HK-2 (cell line): ENCODE results near the gene BMPER.

Experiments used
- DNase-seq: peaks from one replicate; pipeline ENCODE4 v3.0.0-alpha.2; 2018; ENCODE audit not compliant: unreplicated experiment

BMPER gene

DNA sequence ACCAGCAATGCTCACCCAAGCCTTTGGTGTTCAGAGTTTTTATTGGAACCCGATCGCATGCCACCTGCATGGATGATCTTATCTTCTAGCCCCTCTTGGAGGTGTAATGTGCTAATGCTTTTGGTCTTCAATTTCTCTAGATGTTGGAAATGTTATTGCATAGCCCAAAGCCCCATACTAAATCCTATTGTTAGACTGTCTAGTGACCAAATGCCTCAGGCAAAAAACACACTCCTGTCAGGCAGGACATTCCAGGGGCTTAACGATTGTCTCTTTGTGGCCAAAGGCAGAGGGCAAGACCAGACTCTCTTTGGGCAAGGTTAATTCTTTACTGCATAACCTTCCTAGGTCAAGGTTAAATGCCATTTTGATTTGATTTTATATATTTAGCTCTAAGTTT, 187.9 kb downstream of the BMPER start:
- DNase-seq, result no peak

DNA sequence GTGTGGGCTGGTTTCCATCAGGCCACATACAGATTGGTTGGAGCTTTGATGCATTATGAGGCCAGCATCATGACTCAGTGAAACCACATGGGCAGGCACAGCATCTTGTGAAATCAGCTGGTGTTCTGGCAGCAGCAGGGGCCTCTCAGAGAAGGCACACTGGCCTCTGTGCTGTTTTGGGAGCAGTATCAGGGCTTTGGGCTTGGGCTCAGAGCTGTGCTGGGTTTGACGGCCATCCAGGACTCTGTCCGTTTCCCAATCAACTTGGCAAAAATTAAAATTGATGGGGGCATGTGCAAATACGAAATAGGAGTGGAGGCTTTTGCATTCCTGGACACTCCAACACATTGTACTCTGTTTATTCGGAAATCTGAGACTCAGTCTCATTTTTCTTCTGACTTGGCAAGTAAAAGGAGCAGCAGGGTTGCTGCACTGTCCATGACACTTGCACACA, 190.9 kb downstream of the BMPER start:
- DNase-seq, result no peak

DNA sequence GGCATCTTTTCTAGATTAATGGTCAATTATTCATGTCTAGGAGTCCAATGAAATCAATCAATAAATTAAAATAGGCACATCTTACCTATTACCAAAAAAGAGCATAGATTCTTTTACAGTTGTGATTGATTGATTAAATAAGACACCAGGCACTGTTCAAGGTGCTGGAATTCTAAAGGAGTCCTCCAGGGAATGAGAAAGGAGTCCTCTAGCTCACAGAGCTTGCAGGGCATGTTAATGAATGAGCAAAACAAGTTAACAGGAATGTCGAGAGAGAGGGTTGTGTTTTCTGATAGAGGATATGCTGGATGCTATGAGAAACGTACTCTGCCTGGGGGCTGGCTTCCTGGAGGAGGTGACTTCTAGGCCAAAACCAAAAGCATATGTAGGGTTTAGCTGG, 191.4 kb downstream of the BMPER start:
- DNase-seq, result no peak

DNA sequence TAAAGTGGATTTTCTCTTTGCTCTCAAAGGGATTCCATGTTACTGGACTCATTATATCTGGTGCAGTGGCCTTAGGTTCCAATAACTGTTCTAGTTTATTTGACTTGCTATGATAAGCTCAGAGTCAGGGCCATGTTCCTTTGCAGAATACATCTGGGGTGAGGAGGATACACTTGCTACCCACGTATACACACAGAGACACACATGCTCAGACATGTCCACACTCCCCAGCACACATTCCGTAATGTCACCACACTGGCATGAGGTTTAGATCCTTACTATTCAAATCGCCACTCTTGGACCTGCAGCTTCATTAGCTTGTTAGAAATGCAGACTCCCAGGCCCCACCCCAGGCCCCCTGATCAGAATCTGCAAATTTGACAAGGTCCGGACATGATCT, 195.3 kb downstream of the BMPER start:
- no peak for DNase-seq

DNA sequence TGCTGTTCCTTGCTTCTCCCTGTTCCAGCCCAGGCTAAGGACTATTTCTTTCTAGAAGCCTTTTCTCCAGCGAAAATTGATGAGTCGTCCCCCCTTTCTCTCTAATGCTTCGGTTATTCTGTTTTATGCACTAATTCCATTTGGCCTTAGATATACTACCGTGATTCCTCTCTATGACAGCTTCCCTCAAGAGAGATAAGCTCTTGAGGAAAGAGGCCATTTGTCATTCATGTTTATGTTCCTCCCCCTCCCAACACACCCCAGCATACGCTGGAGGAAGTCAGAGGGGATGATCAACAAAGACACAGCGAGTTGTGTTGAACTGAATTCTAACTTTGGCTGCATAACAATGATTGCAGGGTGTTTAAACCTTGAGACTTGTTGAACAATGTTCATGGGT, 198.8 kb downstream of the BMPER start:
- no peak for DNase-seq

DNA sequence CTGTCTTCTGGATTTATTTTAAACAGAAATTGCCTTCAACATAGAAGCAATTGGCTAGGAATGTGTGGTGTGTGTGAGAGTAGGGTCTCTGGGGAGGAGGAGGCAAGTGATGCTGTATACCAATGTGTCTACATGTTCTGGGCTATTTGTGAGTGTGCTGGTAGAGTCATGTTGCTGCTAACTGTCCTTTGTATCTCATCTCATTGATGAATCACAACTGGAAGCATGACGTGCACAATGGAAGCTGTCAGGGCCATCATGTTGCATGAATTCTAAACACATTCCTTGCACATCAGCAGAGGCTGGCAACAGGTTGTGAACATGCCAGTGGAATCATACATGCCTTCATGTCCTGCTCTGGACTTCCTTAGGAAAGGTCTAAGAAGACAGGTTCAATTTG, 199.7 kb downstream of the BMPER start:
- no peak for DNase-seq

DNA sequence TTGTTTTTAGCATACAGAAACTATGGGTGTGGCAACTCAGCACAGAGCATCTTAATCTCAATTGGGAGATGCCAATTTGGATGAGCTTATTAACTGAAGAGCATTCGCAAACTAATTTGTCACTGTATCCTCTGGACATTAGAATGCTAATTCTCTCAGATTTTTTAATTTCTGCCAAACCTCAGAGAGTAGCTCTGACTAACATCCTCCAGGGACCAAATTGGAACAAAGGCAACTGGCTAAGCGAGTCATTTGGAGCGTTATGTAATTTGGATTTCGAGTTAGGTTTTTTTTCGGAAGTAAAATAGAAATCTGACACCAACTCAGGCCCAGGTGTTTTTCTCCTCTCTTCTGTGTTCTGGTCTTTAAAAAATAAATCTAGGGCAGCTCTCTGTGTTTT, 201.9 kb downstream of the BMPER start:
- no peak for DNase-seq

DNA sequence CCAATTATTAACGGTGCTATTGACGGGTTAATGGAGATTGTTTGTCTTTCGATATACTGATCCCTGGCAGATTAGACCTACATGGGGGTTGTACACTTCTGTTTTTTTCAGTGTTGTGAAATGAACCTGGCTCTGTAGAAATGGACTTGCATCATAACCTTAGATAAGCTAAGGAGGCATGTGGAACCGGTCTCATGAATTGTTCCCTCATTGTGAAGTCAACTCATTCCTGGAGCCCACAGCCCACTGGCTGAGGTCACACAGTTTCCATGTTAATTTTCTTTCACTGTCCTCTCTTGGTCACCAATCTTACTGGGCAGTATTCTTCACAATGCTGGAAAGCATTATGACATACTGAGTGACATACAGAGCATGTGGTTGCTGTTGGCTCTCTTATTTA, 202.8 kb downstream of the BMPER start:
- no peak for DNase-seq

DNA sequence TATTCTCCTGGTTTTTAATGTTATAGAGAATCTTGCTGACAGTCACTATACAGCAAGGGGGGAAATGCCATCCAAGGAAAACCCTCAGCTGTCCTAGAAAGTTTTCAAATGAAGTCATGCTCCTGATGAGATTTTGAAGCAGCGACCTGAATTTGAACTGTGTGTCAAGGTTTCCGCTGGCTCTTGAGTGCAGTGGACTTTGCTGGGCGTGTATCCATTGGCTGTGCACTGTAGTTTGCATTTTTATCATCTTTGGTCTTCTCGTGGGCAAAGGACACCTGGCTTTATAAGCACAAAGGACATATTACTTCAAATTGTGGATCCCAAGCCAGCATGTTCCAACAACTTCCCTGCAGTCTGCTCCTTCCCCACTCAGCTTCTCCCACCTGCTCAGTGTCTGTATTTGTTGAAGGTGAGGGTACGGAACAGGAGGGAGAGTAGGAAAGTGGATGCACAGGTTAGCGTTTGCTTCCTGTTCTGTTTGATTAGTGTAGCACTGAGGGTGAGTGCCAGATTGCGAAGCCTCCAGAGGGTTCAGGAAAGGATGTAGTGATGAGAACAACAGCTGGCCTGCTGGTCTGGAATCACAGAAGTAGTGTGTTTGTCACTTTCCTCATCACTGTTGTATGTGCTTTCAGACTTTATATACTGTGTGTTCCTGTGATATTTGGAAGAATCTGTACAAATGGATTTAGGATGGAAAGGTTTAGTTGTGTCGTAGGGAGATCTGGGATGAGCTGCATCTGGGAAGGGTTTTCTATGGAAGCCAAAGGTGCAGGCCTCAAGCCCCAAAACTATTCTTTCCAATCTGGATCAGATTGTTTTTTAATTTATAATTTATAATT, 204.8 kb downstream of the BMPER start:
- no peak for DNase-seq

DNA sequence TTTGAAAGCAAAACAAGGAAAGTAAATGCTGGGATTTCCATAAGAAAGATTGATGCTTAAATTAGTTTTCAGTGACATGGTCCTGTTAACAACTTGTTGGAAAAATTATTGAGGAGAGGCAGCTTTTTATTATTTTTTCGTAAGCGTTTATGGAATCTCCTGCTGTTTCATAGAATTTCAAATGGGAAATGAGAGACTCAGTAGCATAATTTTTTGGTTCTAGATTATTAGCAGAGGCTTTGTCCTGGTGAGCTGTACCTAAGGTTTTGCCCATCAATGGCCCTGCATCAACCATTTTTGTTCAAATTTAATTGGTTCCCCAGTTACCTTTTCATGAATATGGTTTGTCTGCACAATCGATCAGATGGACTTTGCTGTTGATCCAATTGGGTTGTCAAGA, 205.7 kb downstream of the BMPER start:
- DNase-seq, result no peak

DNA sequence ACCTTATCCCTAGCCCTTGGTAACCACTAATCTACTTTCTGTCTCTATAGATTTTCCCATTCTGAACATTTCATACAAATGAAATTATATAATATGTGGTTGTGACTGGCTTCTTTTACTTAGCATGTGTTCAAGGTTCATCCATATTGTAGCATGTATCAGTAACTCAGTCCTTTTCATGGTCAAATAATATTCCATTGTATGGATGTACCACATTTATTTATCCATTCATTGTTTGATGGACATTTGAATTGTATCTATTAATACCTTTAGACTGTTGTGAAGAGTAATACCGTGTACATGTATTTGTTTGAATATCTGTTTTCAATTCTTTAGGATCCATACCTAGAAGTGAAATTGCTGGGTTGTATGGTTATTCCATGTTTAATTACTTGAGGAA, 210.2 kb downstream of the BMPER start:
- no peak for DNase-seq

DNA sequence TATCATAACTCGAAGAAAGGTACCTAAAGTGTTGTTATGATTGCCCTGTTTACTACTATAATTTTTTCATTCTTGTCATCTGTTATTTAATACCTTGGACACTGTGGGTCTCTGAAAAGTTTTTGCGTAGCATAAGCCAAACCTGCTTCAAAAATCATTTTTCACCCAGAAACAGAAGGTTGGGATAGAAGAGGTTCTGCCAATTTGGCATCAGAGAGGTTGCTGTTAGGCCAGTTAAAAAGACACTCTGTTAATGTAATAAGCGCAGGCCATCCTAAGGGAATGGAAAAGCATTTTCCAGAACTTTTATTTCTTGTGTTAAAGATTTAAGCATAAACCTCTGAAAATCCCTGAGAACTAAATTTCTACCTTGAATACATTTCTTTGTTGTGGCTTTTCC, 212.2 kb downstream of the BMPER start:
- no peak for DNase-seq

DNA sequence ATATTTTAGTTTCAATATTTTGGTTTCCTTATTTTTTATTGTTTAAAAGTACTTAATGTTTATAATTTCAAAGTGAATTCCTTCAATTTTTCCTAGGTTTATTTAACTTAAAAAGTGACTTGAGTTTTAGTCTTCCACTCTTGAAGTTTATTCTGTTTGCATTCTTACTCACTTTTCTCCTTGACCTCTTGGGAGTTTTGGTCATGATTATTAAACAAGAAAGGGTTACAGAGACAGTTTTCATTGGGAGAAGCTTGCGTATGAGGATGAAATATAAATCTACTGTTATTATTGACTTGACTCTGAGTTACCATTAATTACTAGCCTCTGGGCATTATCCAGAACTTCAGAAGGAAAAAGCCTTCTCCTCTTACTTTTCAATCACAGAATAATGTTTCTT, 216.0 kb downstream of the BMPER start:
- DNase-seq, result no peak

DNA sequence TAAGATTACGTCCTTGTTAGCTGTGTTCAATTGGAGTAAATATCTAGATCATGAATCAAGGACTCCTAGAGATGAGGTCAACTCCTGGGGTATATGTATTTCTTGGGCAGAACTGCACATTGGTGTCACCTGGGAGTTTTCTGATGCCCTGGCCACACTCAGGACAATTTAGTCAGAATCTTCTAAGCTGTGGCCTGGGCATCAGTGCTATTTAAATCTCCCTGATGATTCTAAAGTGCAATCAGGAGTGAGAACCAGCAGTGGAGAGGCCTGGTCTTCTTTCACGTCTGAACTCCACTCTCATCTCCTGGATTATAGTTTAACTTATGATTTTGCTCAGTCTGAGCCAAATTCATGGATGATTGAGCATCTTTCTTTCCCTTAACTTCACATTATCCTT, 218.0 kb downstream of the BMPER start:
- no peak for DNase-seq

DNA sequence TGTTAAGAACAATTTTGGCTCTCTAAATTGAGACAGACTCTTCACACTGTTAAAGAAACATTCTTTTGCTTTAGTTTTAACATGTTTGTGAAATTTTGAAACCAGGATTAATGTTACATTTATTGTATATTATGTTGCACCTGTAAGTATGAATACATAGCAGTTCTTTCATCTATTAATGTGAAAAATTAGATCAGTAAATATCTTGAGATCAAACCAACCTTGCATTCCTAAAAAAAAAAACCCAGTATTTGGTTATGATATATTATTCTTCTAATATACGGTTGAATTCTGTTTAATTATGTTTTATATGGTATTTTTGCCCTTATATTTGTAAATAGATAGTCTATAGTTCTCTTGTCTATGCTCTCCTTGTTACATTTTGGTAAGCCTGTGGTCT, 219.4 kb downstream of the BMPER start:
- DNase-seq, result no peak

DNA sequence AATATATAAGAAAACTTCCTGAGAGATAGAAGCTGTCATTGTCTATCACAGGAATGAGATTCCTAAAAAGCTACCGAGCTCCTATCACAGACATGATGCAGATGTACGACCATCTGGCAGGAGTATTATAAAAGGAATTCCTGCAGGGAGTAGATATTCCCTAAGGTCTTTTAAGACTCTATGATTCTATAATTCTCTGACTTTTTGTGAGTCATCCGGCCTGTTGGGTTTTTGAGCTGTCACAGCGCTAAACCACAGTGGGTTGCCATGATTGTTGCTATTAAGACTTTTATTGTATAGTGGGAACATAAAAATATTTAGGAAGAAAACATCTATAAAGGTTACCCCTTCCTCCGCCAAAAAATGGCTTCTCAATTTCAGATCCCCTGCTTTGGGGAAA, 223.4 kb downstream of the BMPER start:
- DNase-seq, result no peak

DNA sequence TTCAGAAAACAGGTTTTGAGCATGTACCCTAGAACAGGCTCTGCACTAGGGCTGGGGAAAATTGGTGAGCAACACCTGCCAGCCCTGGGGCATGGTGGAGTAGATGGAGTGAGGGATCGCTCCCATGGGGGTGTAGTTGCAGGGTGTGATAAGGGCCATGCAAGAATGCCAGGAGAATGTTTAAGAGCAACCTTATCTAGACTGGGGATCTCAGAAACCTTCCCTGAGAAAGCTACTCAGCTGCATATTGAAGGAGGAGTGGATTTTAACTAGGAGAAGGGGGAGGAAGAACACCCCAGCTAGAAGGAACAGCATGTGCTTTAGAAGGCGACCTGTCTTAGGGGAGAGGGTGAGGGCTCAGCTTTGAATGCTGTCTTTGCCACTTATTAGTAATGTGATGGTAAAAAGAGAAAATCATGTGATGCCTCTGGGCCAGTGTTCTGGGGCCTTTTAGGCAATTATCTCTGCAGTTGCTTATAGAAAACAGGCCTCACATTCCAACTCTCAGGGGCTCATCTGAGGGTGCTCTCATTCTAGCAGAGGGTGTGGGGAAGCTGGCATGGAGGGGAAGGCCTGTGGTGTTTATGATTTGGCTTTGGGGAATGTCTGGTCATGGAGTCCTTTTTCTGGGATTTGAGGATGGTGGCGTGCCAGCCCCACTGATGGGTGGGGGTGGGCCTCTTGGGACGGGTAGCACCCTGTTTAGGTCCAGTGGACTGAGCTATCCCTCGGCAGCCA, 225.4 kb downstream of the BMPER start:
- no peak for DNase-seq

DNA sequence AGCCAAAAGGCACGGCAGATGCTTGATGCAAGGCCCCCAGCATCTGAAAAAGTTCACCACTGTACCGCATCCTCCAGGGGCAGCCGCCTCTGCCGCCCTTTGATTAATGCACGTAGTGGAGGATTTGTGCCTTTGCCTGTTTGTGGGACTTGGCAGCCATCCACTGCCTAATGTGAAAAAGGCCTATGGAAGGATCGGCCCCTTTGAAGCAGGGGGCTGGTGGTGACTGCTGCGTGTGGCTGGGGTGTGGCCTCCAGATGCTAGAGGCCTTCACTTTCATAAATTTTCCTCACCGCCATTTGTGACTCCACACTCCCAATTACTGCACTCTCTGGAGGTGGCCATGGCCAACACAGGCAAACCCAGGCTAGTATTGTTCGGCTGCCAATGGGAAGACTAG, 226.0 kb downstream of the BMPER start:
- DNase-seq, result no peak

DNA sequence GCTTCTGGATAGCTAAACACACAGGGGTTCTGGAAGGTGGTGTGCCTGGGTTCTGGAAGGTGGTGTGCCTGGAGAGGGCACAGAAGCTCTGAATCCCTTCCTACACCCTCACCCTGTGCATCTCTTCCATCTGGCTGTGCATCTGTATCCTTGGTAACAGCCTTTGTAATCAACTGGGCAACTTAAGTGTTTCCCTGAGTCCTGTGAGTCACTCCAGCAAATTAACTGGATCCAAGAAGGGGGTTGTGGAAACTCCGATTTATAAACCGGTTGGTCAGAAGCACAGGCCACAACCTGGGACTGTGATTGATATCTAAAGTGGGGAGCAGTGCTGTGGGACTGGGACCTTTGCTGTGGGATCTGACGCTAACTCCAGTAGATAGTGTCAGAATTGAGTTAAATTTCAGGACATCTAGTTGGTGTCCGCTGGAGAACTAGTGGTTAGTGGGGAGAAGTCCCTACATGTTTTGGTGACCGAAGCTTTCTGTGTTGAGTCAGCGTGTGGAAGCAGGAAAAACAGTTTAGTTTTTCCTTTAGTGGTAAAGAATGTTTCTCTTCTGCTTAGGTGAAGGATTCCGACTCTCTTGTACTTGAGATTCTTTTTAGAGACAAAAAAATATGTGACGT, 228.1 kb downstream of the BMPER start:
- no peak for DNase-seq

DNA sequence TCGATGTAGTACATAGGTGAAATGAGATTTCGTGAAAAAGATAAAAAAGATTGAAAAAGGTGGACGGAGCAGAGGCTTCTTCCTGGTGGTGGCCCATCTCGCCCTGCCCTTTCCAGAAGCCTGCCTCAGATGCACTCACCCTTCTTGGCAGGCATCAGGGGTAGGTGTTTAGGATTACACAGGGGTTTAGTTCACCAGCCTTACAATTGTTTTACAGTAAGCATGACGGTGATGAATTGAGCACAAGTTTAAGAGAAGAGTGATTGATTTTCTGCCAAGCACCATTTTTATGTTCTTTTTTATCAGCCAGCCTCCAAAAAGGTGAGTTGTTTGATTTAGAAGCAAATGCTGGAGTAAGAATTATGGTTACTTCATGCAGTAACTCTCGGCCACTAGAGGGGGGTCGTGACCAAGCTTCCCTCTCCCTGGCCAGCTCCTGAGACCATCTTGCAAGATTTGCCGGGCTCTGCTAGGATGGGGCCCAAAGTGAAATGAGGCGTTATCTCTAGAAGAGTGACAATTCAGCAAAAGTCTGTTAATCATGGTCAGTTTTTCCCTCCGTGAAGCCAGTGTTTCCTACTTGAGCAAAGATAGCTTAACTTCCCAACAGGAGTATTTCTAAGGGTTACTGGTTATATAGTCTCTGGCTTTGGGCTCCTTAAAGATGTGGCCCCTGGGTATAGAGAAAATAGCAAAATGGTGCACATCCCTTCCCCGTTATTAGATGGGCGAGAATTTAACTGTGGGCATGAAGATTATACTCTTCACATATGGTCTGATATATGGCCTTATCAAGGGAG, 228.8 kb downstream of the BMPER start:
- DNase-seq, result peak; percentile 55

DNA sequence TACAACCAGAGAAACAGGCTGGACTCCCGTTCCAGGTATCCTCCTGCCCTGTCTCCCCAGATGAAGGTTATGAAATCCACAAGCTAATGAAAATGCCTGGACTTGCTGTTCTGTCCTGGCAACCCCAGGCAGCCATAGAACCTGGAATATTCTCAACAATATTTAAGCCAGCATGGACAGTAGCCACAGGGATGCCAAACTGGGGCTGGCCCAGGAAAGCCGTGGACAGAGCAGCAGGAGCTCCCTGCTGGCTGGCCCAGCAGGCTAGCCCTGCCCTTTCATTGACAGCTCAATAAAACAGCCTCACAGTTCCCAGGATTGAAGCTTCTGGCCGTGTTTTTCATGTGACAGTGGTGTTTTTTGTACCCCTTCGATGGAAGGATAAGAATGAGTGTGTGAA, 230.6 kb downstream of the BMPER start:
- no peak for DNase-seq

DNA sequence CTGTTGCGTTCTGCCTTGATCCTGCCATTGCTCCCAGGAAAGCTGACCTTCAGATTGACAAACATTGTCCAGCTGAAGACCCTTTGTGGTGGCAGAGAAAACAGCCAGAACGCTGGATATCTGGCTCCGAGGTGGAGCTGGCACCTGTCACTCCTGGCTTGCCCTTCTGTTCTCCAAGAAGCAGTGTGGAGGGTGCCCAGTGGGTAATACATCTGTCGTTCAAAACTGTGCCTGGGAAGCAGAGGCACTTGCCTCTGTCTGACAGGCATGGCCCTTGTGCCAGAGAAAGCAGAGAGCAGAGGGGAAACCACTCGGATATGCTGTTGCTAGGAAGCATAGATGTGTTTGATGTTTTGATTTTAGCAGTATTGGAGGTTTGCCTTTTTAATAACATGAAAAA, 231.4 kb downstream of the BMPER start:
- DNase-seq, result no peak
